Smooth muscle cell (in vitro differentiated cells): ENCODE measurements around the gene KCNG1. TPM values are rescaled to one million over a fixed set of nuclear protein-coding genes. Genes with fewer than 3 reads are reported as not detected.
A peak's percentile ranks its signal among the peaks of the same experiment; 100 is the strongest.

Experiments
- DNase-seq: peaks from one replicate; lab custom pipeline; 2025; ENCODE audit not compliant: unreplicated experiment; lab: John Stamatoyannopoulos, UW
- H2AFZ ChIP-seq: fragments of 200-600 bp; sonication (generic); 2 replicates; pipeline ENCODE4 v1.6.0; 2016; ENCODE audit warnings: antibody characterized with exemption, low read depth, mild to moderate bottlenecking
- H3F3A ChIP-seq: fragments of 200-600 bp; sonication (generic); 2 replicates; pipeline ENCODE4 v1.6.0; 2017; ENCODE audit warnings: antibody characterized with exemption, low read depth
- H3K27ac ChIP-seq: fragments of 200-600 bp; sonication (generic); 2 replicates; pipeline ENCODE4 v1.5.1; 2016; ENCODE audit warnings: low read depth, mild to moderate bottlenecking
- H3K27me3 ChIP-seq: fragments of 200-600 bp; sonication (generic); 2 replicates; pipeline ENCODE4 v1.6.1; 2016; ENCODE audit warnings: low read depth, mild to moderate bottlenecking
- H3K36me3 ChIP-seq: fragments of 200-600 bp; sonication (generic); 2 replicates; pipeline ENCODE4 v1.5.1; 2016; ENCODE audit warnings: low read depth
- H3K4me1 ChIP-seq: fragments of 200-600 bp; sonication (generic); 2 replicates; pipeline ENCODE4 v1.5.1; 2016; ENCODE audit warnings: low read depth
- H3K4me2 ChIP-seq: fragments of 200-600 bp; sonication (generic); 2 replicates; pipeline ENCODE4 v1.6.0; 2016; ENCODE audit warnings: mild to moderate bottlenecking
- H3K4me3 ChIP-seq: fragments of 200-600 bp; sonication (generic); 2 replicates; pipeline ENCODE4 v1.5.1; 2016; ENCODE audit warnings: mild to moderate bottlenecking
- H3K79me2 ChIP-seq: fragments of 200-600 bp; sonication (generic); 2 replicates; pipeline ENCODE4 v1.6.0; 2016; ENCODE audit warnings: low read depth, mild to moderate bottlenecking
- H3K9ac ChIP-seq: fragments of 200-600 bp; sonication (generic); 2 replicates; pipeline ENCODE4 v1.6.0; 2016; ENCODE audit warnings: low read depth
- H3K9me3 ChIP-seq: fragments of 200-600 bp; sonication (generic); replicated peaks from 2 replicates; pipeline ENCODE4 v1.5.1; 2016; ENCODE audit warnings: low read depth
- H4K20me1 ChIP-seq: fragments of 200-600 bp; sonication (generic); 2 replicates; pipeline ENCODE4 v1.6.0; 2016; ENCODE audit warnings: low read depth
- CTCF ChIP-seq: fragments of 200-600 bp; sonication (generic); IDR thresholded peaks from 2 replicates; pipeline ENCODE4 v1.5.1; 2017; ENCODE audit warnings: borderline replicate concordance, mild to moderate bottlenecking, antibody characterized with exemption; ENCODE audit not compliant: insufficient read depth, poor library complexity, severe bottlenecking
- WGBS: methylation state at CpG from one replicate; pipeline ENCODE4 v1.1.7; 2016; ENCODE audit warnings: low lambda C conversion rate; 5-methylcytosine and 5-hydroxymethylcytosine counted together
- polyA plus RNA-seq: library from polyadenylated mRNA; unstranded; fragments of >200 nt; fragmentation: Nextera tagmentation; extraction: Ambion mirVana; gene quantifications from 2 replicates; pipeline ENCODE4 v1.2.1, GENCODE V29; 2016
- total RNA-seq: library from RNA; depleted of rRNA; stranded (reverse); fragments of >200 nt; gene quantifications from 2 replicates; pipeline ENCODE4 v1.2.3, GENCODE V29; 2014

The KCNG1 gene
- total and polyA plus RNA-seq, 2 experiments from 2014 or later: 51.2 to 54.1 TPM

- Histone ChIP-seq H3K79me2 (no peaks in the 10 kb centered on the region), H3K27me3 (peaks cover under 1% of the 10 kb centered on the region), H3K9ac (peak overlapping the region; percentile 34), H4K20me1 (no peaks in the 10 kb centered on the region), H3K4me3 (no peak overlapping the region), H3K9me3 (no peaks in the 10 kb centered on the region), H2AFZ (no peak overlapping the region), H3F3A (peaks cover 4% of the 10 kb centered on the region), H3K4me1 (peaks cover 6% of the 10 kb centered on the region), H3K4me2 (peak overlapping the region; percentile 4), H3K36me3 (no peaks in the 10 kb centered on the region), H3K27ac (peak overlapping the region; percentile 75)
- no peak for TF ChIP-seq CTCF
- WGBS: 76% methylated on average over 2 of the region's 2 CpGs
- no peak for DNase-seq
Measured at GRCh38 chr20:51034476-51034875, 11.6 kb upstream of the KCNG1 start.

- Histone ChIP-seq H3K4me2 (no peak overlapping the region), H3K4me3 (no peak overlapping the region), H3K27ac (no peak overlapping the region), H3F3A (peaks cover 4% of the 10 kb centered on the region), H3K9me3 (no peaks in the 10 kb centered on the region), H3K9ac (no peak overlapping the region), H3K36me3 (no peaks in the 10 kb centered on the region), H3K79me2 (no peaks in the 10 kb centered on the region), H4K20me1 (no peaks in the 10 kb centered on the region), H3K27me3 (peaks cover 16% of the 10 kb centered on the region), H2AFZ (peak overlapping the region; percentile 81), H3K4me1 (peaks cover 5% of the 10 kb centered on the region)
- no peak for DNase-seq
- TF ChIP-seq CTCF: no peak
- WGBS: 54% methylated on average over 17 of the region's 17 CpGs
Measured at GRCh38 chr20:51029963-51030920, 7.3 kb upstream of the KCNG1 start.

- peaks cover 4% of the 10 kb centered on the region for H3F3A ChIP-seq
- no peak for DNase-seq
- WGBS: 93% methylated on average over 1 of the region's 1 CpG
- H3K4me3 ChIP-seq: no peak overlapping the region
- peaks cover 16% of the 10 kb centered on the region for H3K27me3 ChIP-seq
- no peak overlapping the region for H2AFZ ChIP-seq
- H4K20me1 ChIP-seq: no peaks in the 10 kb centered on the region
- no peak overlapping the region for H3K4me2 ChIP-seq
- no peak for TF ChIP-seq CTCF
- no peaks in the 10 kb centered on the region for H3K4me1 ChIP-seq
- H3K9me3 ChIP-seq: no peaks in the 10 kb centered on the region
- no peak overlapping the region for H3K27ac ChIP-seq
- H3K79me2 ChIP-seq: no peaks in the 10 kb centered on the region
- no peaks in the 10 kb centered on the region for H3K36me3 ChIP-seq
- H3K9ac ChIP-seq: no peak overlapping the region
Measured at GRCh38 chr20:51029556-51029955, 6.6 kb upstream of the KCNG1 start.
